GM10847 (cell line): Measurements from ENCODE around the gene DIP2C.

Experiments
- POLR2A ChIP-seq: IDR thresholded peaks from 2 replicates; pipeline ENCODE4 v1.6.1; 2011; ENCODE audit not compliant: insufficient read length; ENCODE audit errors: extremely low read depth

DIP2C gene

DNA sequence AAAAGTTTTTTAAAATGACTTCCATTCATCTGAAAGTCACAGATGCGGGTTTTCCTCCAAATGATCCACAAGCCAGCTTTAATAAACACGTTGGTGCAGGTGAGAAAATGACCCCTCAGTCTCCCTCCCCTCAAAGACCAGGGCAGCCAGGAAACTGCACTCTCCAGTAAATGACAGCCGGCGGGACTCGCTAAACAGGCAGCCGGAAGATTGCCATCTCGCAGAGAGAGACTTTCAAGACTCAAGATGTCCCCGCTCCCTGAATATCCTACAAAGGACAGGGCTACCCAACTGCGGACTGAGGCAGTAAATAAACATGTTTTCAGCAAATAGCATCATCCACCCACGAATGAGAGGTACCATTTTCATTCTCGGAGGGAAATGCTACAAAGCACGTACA, 116.8 kb downstream of the DIP2C start:
- TF ChIP-seq POLR2A, result no peak

DNA sequence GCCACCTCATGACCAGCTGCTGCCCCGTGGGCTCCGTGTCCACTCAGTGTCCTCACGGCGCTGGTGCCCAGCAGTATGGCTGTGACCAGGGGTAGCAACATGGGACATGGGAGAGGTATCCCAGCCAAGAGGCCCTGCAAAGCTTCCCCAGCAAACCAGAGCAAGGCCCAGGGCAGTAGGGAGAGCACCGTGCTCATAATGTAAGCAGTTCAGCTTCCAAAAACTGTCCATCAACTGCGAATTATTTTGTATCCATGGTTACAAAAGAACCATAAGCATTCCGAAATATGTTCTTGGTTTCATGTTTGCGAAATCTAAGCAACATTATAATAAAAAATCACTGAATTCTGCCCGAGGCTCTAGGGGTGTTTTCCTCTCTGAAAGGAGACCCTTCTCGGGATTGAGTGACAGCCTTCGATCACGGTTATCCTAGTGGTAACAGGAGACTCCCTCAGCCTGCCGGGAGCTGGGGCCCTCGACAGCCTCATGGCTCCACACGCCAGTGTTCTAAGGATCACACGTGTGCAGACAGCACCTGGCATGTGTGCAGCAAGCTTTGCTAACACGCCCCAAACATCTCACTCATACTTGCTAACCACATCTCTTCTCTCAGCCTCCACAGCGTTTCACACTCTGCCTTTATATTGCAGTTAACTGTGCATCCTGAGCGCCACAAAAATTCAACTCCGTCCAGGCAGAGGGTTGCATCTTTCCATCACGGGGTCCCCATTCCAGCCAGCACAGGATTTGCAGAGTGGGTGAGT, 117.6 kb downstream of the DIP2C start:
- no peak for TF ChIP-seq POLR2A

DNA sequence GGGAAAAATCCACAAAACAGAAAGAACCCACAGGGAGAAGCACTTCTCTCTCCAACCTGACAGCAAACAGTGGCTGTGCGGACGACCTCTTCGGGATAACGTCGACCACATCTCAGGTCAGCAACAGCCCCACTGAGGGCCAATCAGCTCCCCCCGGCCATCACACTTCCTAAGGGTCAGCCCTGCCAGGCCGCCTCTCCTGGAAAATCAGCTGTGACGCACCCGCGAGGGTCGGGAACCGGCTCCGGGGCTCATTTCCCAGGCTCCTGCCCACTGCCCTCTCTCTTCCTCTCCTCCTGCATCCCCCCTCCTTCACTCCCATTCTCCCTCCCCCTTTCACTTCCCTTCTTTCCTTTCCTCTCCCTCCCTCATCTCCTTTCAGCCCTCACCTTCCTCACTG, 118.3 kb downstream of the DIP2C start:
- TF ChIP-seq POLR2A, result no peak

DNA sequence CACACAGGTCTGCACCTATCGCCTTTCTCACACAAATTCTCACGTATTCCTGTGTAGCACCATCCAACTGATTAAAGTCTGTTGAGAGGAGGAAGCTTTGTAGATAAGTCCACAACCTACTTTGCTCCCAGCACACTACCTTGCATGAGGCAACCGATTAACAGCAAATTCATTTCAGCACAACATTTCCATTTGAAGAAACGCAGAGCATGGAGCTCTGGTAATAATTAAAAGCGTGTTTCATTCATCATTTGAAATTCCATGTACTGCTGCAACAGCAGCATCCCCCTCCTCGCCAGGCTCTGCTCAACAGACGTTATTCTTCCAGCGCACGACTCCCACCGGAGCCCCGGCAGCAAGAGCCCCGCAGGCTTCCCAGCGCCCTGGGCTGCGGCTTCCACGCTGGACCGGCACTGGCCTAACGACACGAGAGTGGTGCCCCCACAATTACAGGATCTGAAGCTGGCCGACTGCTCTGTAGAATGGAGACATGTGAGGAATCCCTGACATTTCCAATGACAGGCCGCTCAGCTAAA, 118.8 kb downstream of the DIP2C start:
- no peak for TF ChIP-seq POLR2A

DNA sequence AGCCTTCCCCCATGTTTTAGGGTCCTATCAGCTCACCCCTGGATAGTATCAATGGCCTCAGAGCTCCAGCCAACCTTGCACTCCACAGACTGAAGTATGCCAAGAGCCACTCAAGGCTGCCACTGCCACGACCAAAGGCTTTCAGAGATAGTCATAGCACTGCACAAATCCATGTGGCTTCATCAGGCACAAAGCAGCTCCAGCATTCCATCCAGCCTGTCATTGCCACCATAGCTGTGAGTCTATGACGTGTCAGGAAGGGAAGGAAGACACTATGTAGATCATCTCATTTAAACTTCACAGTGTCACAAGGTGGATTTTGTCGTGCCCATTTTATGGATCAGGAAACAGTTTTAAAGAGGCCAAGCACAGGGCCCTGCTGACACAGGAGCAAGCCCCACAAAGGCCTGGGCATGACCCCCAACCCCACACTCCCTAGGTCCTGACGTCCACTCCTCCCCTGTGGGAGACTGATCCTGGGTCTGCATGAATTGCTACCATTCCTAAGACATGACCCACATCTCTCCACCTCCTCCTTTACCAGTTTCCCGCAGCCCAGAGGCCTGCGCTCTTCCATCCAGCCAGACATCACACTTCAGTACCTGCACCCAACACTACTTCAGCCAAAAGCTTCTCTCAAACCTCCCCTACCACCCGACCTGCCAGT, 119.4 kb downstream of the DIP2C start:
- TF ChIP-seq POLR2A, result no peak

DNA sequence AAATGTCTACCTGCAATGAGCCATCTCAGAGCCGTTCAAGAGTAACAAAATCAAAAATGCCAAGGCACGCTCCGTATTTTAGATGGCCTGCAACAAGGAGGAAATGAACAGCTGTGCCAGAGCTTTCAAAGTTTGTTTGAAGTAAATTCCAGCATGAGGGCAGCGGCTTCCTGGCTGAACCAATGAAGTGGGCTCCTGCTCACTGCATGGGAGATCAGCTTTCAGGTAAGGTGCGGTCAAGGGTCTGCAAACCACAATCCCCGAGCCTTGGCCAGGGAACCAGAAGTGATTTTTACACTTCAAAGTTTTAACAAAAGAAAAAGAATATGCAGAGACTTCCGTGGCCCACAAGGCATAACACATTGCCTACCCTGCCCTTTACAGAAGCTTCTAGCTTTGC, 120.6 kb downstream of the DIP2C start:
- no peak for TF ChIP-seq POLR2A

DNA sequence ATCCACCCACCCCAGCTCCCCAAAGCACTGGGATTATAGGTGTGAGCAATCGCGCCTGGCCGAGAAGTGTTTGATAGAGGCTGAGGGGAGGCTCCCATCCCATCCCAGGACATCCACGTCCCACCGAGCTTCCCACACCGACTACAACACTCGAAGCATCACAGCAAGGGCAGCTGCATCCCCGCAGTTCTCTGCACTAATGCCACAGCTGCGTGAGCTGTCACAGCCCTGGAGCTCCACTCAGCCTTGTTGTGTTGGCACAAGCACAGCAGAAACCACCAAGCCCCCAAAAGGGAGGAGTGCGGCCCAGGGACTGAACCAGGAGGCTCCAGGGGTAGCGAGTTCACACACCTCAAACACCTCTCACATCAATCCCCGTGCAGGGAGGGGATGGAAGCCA, 121.6 kb downstream of the DIP2C start:
- TF ChIP-seq POLR2A, result no peak

DNA sequence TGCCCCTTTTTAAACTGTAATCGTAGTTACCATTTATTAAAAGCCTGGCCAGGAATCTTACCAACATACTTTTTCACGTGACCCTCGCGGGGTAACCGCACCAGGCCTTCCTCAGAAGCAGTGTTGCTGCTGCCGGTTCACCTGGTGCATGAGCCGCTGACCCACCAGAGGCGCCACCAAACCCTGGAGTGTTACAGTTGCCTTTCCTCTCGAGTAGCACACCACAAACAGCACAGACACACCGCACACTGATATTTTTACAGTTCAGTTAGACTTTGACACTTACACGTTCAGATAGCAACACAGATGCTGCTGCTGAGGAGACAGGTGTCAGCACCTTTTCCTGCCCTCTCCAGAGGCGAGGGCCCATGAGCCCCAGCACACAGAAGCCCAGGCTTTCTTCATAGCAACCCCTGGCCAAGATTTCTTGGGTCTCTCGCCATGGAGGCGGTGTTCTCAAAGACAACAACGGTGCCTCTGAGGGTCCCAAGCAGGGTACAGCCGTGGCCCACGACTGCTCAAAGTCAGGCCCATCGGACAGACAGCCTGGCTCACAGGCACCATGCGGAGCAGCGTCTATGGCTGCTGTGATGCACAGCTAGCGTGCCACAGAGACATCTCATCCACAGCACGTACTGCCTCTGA, 123.1 kb downstream of the DIP2C start:
- no peak for TF ChIP-seq POLR2A

DNA sequence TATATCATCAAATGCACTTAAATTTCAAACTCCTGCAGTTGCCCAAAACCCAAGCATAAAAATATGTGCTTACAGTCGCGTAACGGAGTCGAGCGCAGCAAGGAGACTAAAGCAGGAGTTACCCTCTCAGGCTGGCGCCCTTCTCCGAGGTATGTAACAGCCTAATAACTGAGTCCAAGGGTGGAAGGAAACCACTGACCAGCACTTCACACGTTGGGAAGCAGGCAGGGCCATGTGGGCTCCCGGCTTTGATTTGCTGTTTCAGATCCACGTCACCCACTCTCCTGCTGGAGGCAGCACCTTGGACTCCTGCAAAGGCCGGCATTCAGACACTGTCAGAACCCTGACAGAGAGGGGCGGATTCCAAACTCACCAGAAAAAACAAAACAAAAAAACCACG, 123.8 kb downstream of the DIP2C start:
- TF ChIP-seq POLR2A, result no peak

DNA sequence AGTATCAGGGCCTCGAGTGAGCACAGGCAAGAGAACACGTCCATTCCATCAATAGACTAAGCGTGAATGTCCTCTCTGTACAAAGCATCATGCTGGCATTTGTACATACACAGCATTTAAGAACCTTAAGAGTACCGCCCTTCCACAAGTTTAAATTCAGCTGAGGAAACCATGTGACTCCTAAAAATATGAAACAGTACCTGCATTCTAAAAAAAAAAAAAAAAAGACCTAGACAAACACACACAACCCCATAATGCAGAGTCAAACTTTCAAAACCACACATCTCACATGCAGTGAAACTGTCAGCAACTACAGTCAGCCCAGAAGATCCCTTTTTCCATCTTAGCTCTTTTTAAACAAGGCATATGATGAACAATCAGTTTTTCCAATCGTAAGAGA, 124.3 kb downstream of the DIP2C start:
- no peak for TF ChIP-seq POLR2A

DNA sequence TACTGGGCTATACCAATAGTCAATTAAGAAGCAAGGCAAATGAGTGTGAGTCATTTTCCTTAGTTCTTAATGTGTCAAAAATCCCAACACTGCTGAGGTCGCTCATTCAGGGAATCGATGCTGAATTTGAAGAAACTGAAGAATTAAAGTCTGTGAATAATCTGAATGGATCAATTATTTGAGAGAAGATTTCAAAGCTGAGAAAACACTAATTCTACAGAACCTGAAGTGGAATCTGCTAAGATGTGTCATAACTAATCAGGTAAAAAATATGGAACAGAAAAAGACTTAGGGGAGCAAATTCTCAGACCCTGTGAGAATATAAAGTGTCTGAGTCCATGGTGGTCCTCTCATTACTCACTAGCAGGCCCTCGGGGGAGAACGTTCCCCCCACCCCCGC, 125.6 kb downstream of the DIP2C start:
- TF ChIP-seq POLR2A, result no peak

DNA sequence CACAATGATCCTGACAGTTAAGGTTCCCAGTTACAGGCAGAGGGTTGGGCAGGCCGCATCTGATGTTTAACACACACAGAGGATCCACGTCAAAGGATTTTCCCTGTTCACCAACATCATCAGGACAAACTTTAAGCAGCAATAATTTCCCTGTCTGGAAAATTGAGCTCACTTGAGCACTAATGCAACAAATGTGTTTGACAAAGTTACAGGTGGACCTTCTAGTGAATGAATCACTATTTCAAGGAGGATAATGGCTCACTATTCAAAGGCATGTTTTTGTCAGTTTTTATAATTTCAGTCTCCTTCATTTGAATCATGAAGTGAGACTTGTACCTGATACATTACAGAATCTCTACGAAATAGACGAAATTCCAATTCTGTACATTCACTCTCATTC, 127.3 kb downstream of the DIP2C start:
- TF ChIP-seq POLR2A, result no peak

DNA sequence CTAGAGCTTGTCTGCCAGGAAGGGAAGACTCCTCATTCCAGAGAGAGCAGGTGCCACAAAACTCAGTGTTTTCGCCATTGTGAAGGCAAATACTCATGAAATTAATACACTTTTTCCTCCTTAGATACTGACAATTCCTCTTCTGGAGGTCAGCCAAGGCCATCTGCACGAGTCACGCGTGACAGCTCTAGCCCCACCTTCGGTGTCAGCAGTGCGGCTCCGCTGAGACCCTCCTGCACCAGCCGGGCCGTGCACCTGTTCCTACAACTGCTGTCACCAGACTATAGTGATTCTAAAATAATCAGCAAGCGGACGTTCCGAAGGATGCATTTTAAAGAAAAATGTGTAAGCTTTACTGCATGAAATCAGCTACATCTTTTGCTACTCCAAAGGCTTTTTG, 127.7 kb downstream of the DIP2C start:
- no peak for TF ChIP-seq POLR2A

DNA sequence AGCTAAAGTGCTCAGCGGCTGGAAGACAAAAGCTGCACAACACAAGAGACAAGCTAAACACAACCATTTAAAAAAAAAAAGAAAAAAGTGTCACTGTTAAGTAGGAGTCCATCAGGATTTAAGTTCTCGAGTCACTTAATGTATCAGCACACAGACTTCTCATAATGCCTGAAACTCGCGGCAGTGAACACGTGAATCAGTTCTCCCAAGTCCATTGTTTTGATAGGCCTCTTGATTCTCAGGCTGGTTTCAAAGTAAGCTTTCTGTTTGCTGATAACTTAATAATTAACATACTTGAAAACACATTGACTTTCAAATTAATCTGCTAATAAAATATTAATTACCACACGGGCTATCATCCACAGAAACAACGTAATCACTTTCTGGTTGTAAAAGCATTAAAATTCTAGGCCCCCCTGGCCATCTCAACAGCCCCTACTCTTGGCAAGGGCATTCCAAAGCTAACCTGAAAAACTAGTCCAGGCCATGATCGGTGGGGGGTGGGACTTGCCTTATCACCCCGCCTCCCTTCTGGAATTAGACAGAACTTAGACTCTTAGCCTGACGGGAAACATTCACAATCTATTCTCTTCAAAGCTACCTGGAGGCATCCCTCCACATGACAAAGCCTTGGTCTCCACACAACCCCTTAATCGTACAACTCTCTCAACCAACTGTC, 129.0 kb downstream of the DIP2C start:
- no peak for TF ChIP-seq POLR2A

DNA sequence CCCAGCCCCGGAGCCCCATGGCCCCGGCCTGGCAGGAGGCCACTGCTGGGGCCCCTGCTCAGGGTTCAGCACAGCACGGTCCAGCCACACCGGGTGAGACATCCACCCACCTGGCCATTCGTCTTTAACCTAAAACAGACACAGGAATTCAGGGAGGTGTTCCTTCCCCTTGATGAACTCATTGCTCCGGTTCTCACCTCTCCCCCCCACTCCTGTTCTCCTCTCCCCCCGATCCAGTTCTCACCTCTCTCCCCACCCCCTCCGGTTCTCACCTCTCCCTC, 129.8 kb downstream of the DIP2C start:
- TF ChIP-seq POLR2A, result no peak
